GM10248 (cell line): ENCODE measurements around the gene SSNA1.

Source experiments
- CTCF ChIA-PET: fragments of 300-600 bp; sonication (Branson Sonifier 250); formaldehyde crosslinking; extraction: SDS; loops from one replicate; lab custom pipeline; 2021; ENCODE audit warnings: antibody characterized with exemption; lab: Yijun Ruan, JAX
- POLR2A ChIA-PET: fragments of 350-650 bp; sonication (Branson Sonifier 250); formaldehyde crosslinking; extraction: SDS; loops from one replicate; lab custom pipeline; 2020; ENCODE audit warnings: antibody characterized with exemption; lab: Yijun Ruan, JAX
- DNase-seq: peaks from one replicate; pipeline ENCODE4 v3.0.0; 2012; ENCODE audit errors: extremely low spot score
- TF ChIP-seq, protein P1 (sequence below): IDR thresholded peaks from 2 replicates; pipeline ENCODE4 v1.5.1; 2012; ENCODE audit warnings: mild to moderate bottlenecking, low read depth; ENCODE audit errors: extremely low read depth, missing control alignments, control extremely low read depth

The SSNA1 gene

DNA sequence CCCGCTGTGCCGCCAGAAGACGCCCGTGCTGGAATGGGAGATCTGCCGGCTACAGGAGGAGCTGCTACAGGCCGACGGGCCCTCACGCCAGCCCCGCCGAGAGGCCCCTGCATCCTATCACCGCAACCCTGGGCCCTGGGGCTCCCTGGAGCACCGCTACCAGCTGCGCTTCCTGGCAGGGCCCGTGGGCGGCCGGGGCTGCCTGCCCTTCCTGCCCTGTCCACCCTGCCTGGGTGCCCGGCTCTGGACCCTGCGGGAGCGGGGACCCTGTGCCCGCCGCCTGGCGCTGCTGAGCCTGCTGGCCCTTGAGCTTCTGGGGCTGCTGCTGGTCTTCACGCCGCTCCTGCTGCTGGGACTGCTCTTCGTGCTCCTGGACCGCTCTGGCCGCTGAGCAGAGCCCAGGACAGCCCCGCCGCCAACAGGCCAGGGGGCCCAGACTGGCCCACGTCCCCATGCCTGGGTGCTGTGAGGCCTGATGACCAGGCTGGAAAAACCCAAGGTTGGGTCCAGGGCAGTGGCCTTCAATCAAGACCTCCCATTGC, 29.8 kb downstream of the SSNA1 start:
- no peak for DNase-seq
- ChIA-PET CTCF (interaction anchor here (2.4 kb wide), 1 partner anchor 9 kb away, joined by 8 read pairs; the partner anchor contains the start of gene RNF224), POLR2A (no interaction called here)
- TF ChIP-seq, protein P1, sequence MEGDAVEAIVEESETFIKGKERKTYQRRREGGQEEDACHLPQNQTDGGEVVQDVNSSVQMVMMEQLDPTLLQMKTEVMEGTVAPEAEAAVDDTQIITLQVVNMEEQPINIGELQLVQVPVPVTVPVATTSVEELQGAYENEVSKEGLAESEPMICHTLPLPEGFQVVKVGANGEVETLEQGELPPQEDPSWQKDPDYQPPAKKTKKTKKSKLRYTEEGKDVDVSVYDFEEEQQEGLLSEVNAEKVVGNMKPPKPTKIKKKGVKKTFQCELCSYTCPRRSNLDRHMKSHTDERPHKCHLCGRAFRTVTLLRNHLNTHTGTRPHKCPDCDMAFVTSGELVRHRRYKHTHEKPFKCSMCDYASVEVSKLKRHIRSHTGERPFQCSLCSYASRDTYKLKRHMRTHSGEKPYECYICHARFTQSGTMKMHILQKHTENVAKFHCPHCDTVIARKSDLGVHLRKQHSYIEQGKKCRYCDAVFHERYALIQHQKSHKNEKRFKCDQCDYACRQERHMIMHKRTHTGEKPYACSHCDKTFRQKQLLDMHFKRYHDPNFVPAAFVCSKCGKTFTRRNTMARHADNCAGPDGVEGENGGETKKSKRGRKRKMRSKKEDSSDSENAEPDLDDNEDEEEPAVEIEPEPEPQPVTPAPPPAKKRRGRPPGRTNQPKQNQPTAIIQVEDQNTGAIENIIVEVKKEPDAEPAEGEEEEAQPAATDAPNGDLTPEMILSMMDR, result no peak

GRCh38 chr9:137218754-137219271, 30.3 kb downstream of the SSNA1 start:
- CTCF ChIA-PET, result interaction anchor here (2.4 to 2.6 kb wide), 2 partner anchors 8 to 18 kb away, joined by 8 to 9 read pairs; partner anchors contain the start of gene RNF224
- TF ChIP-seq, protein P1, result no peak
- DNase-seq, result no peak
- POLR2A ChIA-PET, result no interaction called here

GRCh38 chr9:137219757-137220316, 31.4 kb downstream of the SSNA1 start:
- TF ChIP-seq, protein P1, result no peak
- POLR2A ChIA-PET, result no interaction called here
- CTCF ChIA-PET, result interaction anchor here (1.3 to 2.6 kb wide), 3 partner anchors 7 to 17 kb away, joined by 3 to 9 read pairs (median 8); partner anchors contain the start of gene RNF224
- DNase-seq, result no peak

GRCh38 chr9:137220317-137221094, 32.0 kb downstream of the SSNA1 start:
- TF ChIP-seq, protein P1, result no peak
- ChIA-PET POLR2A (no interaction called here), CTCF (interaction anchor here (0.7 to 2.6 kb wide), 3 partner anchors 9 to 16 kb away, joined by 3 to 9 read pairs (median 3); no protein-coding TSS in a partner anchor)
- no peak for DNase-seq

DNA sequence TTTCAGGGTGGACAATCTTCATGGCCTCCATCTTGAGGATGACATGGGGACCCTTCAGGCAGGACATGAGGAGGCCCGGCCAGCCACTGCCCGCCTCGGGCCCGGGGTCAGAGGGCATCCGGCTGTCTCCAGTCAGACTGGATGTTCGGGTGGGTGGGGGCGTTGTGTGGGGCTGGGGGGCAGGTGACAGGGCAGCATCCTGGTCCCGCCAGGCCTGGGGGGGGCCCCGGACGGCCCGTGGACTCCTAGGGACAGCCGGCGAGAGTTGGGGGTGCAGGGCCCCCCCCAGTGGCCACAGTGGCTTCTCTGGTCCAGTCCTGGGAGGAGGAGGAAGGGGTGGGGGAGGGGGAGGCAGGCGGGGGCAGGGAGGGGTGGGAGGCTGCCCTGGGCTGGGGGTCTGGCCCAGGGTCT, 32.6 kb downstream of the SSNA1 start:
- POLR2A ChIA-PET, result no interaction called here

More for the DNA sequence above, 32.6 kb downstream of the SSNA1 start:
- CTCF ChIA-PET, result interaction anchor here (0.7 to 2.6 kb wide), 3 partner anchors 10 to 16 kb away, joined by 3 to 9 read pairs (median 3); no protein-coding TSS in a partner anchor
- no peak for DNase-seq
- TF ChIP-seq, protein P1, result no peak
